ENCODE measurements around the gene TSSC4.

The TSSC4 gene

DNA sequence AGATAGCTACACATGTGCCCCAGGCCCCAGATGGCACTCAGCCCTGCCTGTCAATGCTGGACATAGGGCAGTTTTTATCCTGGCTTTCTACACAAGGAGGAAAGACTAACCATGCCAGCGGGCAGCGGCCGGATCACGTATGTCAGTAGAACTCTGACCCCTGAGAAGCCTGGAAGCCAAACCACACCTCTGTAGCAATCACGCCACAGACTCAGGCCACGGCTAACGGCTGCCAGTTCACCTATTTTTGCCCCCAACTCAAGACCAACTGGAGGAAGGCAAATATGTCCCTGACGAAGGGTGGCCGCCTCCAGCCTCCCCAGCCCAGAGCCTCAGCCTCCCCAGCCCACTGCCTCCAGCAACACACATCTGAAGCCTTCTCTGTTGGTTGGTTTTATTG lies 30.7 kb upstream of the TSSC4 start:
- DNase-seq: no peak

DNA sequence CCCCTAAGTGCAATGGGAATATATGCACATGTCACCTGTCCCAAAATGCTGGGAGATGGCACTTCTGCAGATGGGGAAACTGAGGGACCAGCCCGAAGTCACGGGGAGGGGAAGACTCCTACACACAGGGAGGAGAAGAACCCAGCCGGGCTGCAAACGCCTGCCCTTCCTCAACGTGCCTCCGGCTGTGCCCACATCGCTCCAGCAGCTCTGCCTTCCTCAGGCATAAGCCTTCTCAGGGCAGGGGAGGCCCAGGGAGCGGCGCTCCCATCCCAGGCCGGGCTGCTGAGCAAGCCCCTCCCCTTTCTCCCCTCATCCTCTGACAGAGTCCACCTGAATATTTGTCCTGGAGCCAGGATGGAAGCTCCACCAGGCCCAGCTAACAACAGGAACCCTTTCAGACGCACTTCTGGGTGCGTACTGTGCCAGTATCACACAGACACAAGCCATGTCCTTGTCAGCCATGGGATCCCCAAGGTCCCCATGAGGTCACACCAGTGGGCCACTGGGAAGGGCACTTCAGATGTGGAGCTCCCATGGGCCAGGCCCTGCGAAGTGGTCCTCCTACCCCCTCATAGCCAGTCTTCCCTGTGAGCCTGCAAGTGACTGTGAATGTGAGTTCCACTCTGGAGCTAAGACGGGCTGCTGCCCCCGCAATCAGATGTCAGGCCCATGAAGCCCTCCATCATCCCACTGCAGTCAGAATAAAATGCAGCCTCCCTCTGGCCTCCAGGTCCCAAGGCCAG lies 25.9 kb upstream of the TSSC4 start:
- DNase-seq: no peak

DNA sequence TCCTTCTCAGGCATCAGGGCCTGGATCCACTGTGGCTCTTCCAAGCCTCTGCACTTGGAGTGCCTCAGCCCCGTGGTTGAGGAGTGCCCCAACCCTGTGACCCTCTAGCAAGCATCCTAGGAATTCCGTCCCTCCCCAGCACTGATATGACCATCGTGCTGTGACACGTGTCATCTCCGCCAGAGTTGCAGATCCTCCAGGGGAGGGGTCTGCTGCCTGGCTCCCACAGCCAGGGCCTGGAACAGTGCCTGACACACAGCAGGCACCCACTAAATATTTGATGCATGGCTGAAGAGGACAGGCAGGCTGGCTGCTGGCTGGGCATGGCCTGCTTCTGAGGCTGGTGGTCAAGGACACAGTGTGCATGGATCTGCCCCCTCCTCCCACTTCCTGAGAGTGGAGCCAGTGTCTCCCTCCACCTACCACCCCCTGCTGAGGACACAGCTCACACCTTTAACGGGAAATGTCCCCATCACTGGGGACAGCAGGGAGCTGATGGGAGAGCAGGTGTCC lies 25.2 kb upstream of the TSSC4 start:
- DNase-seq: no peak

DNA sequence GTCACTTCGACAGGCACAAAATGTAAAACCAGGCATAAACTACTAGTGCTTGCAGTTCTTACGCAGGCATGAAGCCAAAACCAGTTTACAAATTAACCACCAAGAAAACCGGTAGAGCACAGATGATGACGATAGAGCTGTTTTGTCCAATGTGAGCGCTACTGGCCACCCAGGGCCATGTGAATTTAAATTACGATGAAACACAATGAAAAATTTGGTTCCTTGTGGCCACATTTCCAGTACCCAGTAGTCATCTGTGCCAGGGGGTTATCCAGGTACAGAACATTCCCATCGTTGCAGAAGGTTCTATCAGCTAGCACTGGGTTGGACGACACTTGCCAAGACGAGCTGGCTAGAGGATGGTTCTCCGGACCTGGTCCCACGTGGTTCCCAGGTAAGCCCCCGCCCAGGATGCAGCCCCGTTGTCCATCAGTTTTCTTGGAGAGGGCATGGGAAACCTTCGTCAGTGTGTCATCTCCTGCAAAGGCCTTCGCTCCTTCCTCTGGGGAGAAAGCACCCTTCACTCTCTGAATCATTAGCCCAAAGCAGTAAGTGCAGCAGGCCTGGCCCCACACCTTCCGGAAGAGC lies 24.5 kb upstream of the TSSC4 start:
- DNase-seq: no peak

DNA sequence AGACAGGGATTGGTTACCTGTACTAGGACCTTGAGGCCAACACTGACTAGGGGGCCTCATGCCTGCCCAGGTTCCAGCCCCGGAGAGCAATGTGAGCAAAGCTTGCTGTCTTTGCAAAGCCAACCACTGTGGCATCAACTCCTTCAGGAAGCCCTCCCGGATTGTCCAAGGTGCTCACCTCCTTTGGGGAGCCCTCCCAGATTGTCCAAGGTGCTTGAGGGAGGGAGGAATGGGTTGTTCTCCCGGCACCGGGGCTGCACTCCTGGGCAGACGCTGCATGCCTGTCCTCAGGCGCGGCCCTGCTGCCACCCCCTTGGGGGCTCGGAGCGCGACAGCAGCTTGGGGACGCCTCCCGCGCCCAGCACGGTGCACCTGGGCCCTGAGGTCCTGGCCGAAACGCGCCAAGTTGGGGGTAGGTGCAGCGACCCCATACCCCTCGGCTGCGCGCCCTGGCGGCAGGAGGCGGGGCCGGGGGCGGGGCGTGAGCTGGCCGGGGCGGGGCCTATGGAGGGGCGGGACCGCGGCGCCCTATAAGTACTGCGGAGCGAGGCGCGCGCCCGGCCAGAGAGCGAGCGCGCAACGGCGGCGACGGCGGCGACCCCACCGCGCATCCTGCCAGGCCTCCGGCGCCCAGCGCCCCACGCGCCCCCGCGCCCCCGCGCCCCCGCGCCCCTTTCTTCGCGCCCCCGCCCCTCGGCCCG lies 23.6 kb upstream of the TSSC4 start, which contains the start of gene CD81:
TSS of gene CD81 (plus strand) at position 560 of the 701 bp plus-strand sequence. CDS start 240 bp downstream, outside the sequence.
- peak; percentile 10 for DNase-seq

DNA sequence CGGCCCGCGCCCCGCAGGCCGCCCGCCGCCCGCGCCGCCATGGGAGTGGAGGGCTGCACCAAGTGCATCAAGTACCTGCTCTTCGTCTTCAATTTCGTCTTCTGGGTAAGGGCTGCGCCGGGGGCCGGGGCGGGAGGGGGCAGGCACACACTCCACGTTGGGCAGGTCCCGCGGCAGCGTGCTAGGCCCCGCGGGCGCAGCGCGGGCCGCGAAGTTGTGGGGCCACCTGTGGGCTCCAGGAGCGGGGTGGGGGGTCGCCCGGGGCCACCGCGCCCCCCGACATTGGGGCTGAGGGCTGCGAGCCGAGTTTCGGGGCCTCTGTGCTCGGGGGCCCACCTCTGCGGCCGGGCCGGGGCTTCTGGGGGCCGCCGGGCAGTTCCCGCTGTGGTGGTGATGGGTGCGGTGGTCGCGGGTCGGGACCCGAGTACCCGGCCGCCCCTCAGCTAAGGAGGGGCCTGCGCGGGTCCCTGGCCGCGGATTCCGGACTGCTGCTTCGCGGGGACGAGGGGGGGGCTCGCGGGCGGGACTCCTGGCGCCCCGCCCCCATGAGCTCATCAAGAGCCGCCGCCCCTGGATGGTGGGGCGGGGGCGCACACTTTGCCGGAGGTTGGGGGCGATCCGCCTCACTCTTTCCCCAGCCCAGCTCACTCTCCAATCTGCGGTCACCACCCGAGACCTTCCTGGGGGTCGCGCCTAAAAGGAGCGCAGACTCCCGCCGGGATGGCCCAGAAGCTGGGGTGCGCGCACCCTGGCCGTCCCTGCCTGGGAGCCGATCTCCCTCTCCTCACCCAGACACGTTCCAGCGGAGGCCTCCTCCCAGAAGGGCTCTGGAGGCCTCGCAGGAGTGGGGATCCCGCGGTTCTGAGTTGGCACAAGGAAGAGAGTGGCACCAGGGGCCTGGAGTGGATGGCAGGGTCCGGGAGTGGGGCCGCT lies 22.8 kb upstream of the TSSC4 start:
- peak; percentile 14 for DNase-seq

DNA sequence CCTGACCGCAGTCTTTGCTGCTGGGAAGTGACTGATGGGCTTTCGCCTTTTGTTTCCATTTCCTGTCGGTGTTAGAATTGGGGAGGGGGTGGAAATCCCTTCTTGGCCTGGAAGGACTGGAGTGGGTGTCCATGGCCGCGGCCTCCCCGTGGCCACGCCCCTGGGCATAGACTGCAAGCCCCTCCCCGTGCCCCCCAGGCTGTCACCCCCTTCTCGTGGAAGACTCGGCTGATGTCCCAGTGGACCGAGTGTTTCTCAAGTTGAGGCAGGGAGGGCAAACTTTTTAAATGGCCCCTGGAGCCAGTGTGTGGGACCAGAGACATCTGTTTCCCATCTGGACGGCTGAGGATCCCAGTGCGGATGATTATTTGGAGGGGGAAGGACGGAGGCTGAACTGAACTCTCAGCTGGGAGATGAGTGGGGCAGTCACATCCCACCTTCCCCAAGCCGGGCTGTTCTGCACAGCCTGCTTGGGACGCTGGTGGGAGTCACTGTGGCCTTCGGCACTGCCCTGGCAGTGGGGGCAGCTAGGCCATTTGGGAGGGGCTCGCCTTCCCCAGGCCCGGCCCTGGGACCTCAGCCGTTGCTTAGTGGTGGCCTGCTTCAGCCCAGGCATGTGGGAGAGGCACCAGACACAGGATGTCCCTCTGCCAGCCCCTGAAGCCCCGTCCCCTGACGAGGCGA lies 21.9 kb upstream of the TSSC4 start:
- DNase-seq: no peak

DNA sequence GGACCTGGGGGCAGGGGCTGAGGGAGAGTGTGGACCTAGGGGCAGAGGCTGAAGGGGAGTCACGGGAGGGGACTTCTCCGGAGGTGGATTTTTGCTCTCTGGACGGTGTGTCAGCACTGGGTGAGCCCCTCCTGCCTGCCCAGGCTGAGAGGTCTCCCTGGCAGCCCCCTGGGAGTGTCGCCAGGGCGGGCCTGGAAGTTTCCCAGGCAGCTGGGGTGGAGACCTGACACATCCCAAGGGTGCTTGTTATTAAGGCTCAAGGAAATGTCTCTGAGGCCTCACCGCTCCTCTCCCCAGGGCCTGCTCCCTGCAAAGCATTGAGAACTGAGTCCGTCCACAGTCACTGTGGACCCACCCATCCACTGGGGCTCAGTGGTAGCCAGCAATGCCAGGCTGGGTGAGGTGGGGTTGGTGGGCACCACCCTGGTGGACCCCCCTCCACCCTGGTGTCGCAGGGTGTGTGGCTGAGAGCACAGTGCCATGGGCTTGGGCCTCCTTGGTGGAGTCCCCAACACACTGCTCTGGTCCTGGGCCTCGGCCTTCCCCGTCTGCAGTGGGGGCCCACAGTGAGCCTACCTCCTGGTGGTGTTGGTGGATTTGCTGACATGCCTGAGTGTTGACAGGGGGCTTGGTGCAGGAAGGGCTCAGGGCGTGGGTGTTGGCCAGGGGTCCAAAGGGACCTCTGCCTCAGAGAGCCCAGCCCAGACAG lies 20.9 kb upstream of the TSSC4 start:
- DNase-seq: no peak

DNA sequence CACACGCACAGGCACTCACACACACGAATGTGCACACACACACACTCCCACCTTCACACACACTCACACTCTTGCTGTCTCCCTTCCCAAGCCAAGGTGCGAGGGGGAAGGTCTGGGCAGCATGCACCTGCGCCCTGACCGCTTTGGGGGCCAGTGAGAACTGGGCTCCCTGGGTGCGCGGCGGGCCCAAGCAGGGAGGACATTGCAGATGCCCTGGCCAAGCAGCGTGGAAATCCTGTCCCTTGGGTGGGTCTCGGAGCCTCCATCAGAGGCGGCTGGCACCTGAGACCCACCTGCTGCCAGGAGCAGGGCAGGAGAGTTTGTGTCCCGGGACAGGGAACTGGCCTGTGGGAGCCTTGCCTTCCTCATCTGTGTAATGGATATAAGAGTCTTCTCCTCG lies 20.2 kb upstream of the TSSC4 start:
- DNase-seq: no peak

DNA sequence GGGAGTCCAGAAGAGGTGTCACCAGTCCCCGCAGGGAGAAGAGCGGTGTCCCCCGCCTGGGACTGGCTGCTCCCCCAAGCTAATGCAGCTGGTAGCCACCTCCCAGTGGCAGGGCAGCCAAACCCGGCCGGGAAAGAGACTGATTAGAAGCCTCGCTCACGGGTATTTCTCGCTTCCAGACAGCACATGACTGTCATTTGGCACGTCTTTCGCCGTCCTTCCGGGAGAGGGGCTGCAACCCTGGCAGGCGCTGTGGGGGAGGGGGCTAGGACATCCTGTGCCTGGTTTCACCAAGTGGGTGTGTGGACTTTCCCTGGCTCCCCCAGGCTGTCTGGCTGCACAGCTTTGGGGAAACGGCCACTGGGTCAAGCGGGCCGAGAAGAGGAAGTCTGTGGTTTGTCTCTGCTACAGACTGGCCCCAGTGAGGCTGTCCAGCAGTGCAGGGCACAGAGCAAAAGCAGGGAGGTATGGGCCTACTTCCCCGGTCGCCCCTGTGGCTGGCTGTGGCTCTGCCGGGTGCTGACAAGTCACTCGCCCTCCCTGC lies 19.7 kb upstream of the TSSC4 start:
- no peak for DNase-seq

DNA sequence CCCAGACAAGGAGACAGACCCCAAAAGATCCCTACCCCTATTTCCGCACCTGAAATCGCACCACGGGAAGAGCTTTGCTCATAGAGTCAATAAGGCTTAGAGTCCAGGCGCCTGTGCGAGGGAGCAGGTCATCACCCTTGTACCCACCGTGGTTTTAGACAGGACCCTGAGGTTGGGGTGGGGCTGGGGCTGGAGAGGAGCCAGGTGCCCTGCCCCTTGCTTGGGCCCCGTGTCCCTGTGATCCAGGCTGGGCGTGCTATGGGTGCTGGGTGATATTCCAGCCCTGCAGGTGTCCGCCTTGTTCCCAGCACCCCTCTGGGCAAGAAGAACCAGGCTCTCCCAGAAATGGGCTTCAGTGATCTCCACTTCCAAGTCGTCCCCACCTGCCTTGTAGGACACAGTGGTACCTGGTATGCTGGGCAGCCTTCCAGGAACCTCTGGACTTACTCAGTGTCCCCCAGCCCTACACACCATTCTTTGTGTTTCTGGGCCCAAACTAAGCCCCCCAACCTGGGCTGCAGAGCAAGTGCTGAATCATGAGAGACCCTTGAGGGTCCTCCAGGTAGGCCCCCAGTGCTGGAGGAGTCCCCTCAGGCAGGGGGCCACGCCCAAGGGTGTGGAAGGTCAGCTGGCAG lies 18.9 kb upstream of the TSSC4 start:
- no peak for DNase-seq

DNA sequence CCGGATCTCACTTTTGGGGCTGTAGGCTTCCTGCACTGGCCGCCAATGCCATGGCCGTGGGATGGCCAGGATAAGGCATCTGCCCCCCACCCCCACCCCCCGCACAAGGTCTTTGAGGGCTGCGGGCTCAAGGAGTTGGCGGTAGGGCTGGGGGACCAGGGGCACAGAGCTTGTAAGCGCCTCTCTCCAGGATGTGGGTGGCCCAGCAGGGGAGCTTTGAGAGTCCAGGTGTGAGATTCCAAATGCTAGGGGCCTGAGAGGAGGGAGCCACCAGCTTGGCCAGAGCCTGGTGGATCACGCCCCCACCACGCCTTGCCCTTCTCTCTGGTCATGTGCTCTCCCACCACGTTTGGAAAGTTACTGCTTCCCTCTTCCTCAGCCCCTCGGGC lies 18.4 kb upstream of the TSSC4 start:
- no peak for DNase-seq

DNA sequence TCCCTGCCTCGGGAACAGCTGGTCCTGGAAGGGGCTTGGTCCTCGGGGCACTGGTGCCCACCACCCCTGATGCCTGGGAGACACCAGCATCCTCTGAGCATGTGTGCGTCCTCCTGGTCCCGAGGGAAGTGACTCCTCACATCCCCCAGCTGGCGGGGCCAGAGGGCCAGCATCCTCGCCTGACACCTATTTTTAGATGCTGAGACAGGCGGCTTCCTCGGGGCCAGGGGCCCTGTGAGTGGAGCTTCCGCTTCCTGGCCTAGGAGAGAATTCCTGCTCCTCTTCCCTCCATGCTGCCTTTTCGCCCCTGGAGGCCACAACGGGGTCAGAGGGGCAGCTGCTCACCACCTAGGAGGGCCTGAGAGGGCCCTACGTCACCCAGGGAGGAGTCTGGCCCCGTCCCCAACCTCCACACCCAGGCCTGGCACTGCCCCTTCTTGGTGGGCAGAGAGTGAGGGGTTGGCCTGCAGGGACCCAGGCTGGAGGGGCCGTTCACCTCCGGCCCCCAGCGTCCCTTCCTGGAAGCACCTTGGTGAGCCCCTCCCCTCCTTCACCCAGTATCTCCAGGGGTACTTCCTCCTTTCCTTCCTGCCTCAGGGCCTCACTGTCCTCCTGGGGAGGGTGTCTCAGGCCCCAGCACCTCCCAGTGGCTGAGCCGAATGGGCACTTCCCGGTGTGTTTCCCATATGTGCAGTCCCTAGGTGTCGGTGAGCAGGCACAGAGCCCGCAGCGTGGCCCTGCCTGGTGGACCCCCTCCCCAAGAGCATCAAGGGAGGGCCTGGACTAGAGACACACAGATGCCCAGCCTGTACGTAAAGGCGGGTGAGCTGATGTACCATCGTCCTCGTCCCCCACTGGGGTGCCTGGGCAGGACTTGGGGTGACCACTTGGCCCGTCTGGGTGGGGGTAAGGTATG lies 17.4 kb upstream of the TSSC4 start:
- DNase-seq: no peak

DNA sequence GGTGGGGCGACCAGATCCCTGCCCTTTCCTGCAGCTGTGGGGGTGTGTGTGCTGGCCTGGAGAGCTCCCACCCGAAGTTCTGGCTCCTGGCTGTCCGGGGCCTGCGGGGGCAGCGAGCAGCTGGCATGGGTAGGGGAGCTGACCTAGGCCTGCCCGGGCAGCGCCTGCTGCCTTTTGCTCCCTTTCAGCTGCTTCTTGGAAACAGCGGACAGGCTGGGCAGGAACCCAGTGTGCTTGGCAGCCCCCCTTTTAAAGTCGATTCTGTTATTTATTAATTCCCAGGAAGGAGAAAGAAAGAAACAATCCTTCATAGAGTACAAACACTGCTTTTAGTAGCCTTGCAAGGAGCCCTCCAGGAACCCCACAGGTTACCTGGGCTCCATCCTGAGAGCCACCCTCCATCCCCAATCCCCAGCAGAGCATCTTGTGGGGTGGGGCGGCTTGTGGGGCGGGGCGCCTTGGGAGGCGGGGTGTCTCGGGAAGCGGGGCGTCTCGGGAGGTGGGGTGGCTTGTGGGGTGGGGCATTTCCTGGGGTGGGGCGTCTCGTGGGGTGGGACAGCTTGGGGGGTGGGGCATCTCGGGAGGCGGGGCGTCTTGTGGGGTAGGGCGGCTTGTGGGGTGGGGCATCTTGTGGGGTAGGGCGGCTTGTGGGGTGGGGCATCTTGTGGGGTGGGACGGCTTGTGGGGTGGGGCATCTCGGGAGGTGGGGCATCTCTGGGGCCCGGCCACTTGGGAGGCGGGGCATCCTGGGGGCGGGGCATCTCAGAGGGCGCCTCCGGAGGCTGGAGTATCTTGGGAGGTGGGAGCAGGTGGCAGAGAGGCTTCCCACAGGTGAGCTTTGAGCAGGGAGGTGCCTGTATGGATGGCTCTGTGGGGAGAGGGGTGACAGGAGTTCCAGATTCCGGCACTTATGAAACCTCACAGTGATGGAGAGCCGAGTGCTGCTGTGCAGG lies 16.4 kb upstream of the TSSC4 start:
- no peak for DNase-seq

DNA sequence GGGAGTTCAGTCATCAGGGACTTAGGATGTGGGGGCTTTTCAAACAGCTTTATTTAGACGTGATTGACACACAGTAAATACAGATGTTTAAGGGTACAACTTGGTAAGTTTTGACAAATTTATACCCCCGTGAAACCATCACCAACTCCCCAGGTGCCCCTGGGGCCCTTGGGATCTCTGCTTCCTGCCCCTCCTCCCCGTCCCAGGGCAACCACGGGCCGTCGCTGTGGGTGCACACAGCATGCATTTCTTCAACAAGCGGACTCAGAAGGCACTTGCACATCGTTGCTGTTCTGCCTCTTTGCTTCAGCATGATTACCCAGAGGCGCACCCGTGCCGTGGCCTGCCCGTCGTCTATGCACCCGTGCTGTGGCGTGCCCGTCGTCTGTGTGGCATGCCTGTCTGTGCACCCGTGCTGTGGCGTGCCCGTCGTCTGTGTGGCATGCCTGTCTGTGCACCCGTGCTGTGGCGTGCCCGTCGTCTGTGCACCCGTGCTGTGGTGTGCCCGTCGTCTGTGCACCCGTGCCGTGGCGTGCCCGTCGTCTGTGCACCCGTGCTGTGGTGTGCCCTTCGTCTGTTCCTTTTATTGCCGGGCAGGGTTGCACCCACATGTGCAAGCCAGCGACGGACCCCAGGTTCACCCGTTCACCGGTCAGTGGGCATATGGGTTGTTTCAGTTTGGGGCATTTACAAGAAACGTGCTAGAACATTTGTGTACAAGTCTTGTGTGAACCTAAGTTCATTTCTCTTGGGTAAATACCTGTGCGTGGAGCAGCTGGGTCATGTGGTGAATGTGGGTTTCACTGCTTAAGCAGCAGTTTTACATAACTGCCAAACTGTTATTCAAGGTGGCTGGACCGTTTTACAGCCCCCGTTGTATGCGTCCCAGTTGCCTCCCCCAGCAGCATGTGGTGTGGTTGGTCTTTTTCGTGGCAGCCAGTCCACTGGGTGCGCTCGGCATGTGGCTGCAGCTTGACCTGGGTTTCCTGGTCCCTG lies 15.1 kb upstream of the TSSC4 start:
- no peak for DNase-seq

DNA sequence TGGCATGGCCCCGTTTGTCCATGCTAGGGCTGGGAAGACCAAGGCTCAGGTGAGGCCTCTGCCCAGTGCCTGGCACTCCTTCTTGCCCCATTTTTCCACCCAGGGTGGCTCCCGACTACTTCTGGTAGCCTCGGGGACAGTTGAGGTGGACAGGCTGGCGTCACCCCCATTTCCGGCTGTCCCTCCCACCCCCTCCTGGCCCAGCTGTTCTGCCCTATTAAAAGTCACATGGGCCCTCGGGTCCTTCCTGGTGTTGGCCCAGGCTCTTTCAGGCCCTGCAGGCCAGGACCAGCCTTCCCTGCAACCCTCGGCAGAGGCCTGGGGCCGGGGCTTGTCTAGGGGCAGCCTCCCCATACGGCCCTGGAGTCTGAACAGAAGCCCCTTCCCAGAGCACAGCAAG lies 14.0 kb upstream of the TSSC4 start:
- no peak for DNase-seq

Data from NCI-H1092 treated with DMSO at 0.1 percent for 48 hours (cell line).